ENCODE results near the gene CFAP298. TPM values are rescaled to one million over a fixed set of nuclear protein-coding genes. Genes with fewer than 3 reads are reported as not detected.
"Not testable (repeated sequence)": the region's sequence is repeated elsewhere in the genome, so short reads cannot be mapped to it uniquely, and the experiment has no call there.

The CFAP298 gene
- polyA plus RNA-seq, 1 donor = 46.8 TPM

- Histone ChIP-seq H3K27me3 (ENCODE audit: control insufficient read depth, insufficient read depth, low read length) (no peaks in the 10 kb centered on the region), H3K36me3 (ENCODE audit: control insufficient read depth, insufficient read depth, low read length) (peaks cover 22% of the 10 kb centered on the region), H3K27ac (ENCODE audit: low read length) (peak overlapping the region; percentile 47), H3K4me1 (ENCODE audit: control insufficient read depth, insufficient read depth, low read length) (peaks cover 3% of the 10 kb centered on the region), H3K4me3 (ENCODE audit: low read length) (no peak overlapping the region), H3K9me3 (ENCODE audit: control insufficient read depth, low read depth, low read length) (no peaks in the 10 kb centered on the region)
- peak; percentile 37 to 54 for DNase-seq
- WGBS (ENCODE audit: insufficient coverage, low lambda C conversion rate) = 90% methylated on average over 2 of the region's 10 CpGs
Measured at GRCh38 chr21:32641710-32642698, 29.8 kb upstream of the CFAP298 start.

GRCh38 chr21:32626621-32627196, 14.5 kb upstream of the CFAP298 start:
- no peaks in the 10 kb centered on the region for H3K9me3 ChIP-seq (ENCODE audit: control insufficient read depth, low read depth, low read length)
- 92% methylated on average over 3 of the region's 3 CpGs for WGBS (ENCODE audit: insufficient coverage, low lambda C conversion rate)
- H3K36me3 ChIP-seq (ENCODE audit: control insufficient read depth, insufficient read depth, low read length) = peaks cover 15% of the 10 kb centered on the region
- no peak overlapping the region for H3K27ac ChIP-seq (ENCODE audit: low read length)
- DNase-seq = no peak
- H3K27me3 ChIP-seq (ENCODE audit: control insufficient read depth, insufficient read depth, low read length) = no peaks in the 10 kb centered on the region
- no peaks in the 10 kb centered on the region for H3K4me1 ChIP-seq (ENCODE audit: control insufficient read depth, insufficient read depth, low read length)
- no peak overlapping the region for H3K4me3 ChIP-seq (ENCODE audit: low read length)

- no CpG with 5 or more reads among the region's 6 CpGs for WGBS (ENCODE audit: insufficient coverage, low lambda C conversion rate)
- H3K4me1 ChIP-seq (ENCODE audit: control insufficient read depth, insufficient read depth, low read length); H3K27me3 ChIP-seq (ENCODE audit: control insufficient read depth, insufficient read depth, low read length); H3K9me3 ChIP-seq (ENCODE audit: control insufficient read depth, low read depth, low read length); H3K27ac ChIP-seq (ENCODE audit: low read length); DNase-seq; H3K4me3 ChIP-seq (ENCODE audit: low read length); H3K36me3 ChIP-seq (ENCODE audit: control insufficient read depth, insufficient read depth, low read length): not testable (repeated sequence)
Measured at GRCh38 chr21:32618218-32618617, 6.0 kb upstream of the CFAP298 start.

- DNase-seq = no peak
- Histone ChIP-seq H3K36me3 (ENCODE audit: control insufficient read depth, insufficient read depth, low read length) (peaks cover 10% of the 10 kb centered on the region), H3K9me3 (ENCODE audit: control insufficient read depth, low read depth, low read length) (no peaks in the 10 kb centered on the region), H3K27me3 (ENCODE audit: control insufficient read depth, insufficient read depth, low read length) (no peaks in the 10 kb centered on the region), H3K27ac (ENCODE audit: low read length) (no peak overlapping the region), H3K4me1 (ENCODE audit: control insufficient read depth, insufficient read depth, low read length) (no peaks in the 10 kb centered on the region), H3K4me3 (ENCODE audit: low read length) (peak overlapping the region; percentile 88)
- WGBS (ENCODE audit: insufficient coverage, low lambda C conversion rate) = no CpG with 5 or more reads among the region's 16 CpGs
Measured at GRCh38 chr21:32613436-32614043, 1.4 kb upstream of the CFAP298 start.

- Histone ChIP-seq H3K36me3 (ENCODE audit: control insufficient read depth, insufficient read depth, low read length) (peaks cover 10% of the 10 kb centered on the region), H3K27ac (ENCODE audit: low read length) (peak overlapping the region; percentile 84), H3K4me3 (ENCODE audit: low read length) (peak overlapping the region; percentile 88), H3K27me3 (ENCODE audit: control insufficient read depth, insufficient read depth, low read length) (no peaks in the 10 kb centered on the region), H3K9me3 (ENCODE audit: control insufficient read depth, low read depth, low read length) (no peaks in the 10 kb centered on the region), H3K4me1 (ENCODE audit: control insufficient read depth, insufficient read depth, low read length) (no peaks in the 10 kb centered on the region)
- DNase-seq = no peak
- WGBS (ENCODE audit: insufficient coverage, low lambda C conversion rate) = no CpG with 5 or more reads among the region's 15 CpGs
Measured at GRCh38 chr21:32612999-32613337, 791 bp upstream of the CFAP298 start.

- H3K36me3 ChIP-seq (ENCODE audit: control insufficient read depth, insufficient read depth, low read length) = peaks cover 20% of the 10 kb centered on the region
- H3K4me3 ChIP-seq (ENCODE audit: low read length) = peak overlapping the region; percentile 88
- H3K27ac ChIP-seq (ENCODE audit: low read length) = peak overlapping the region; percentile 84
- DNase-seq = peak; percentile 10 to 41
- WGBS (ENCODE audit: insufficient coverage, low lambda C conversion rate) = no CpG with 5 or more reads among the region's 28 CpGs
- no peaks in the 10 kb centered on the region for H3K4me1 ChIP-seq (ENCODE audit: control insufficient read depth, insufficient read depth, low read length)
- H3K27me3 ChIP-seq (ENCODE audit: control insufficient read depth, insufficient read depth, low read length) = no peaks in the 10 kb centered on the region
- H3K9me3 ChIP-seq (ENCODE audit: control insufficient read depth, low read depth, low read length) = no peaks in the 10 kb centered on the region
Measured at GRCh38 chr21:32611471-32611997, 643 bp downstream of the CFAP298 start.

- not testable (repeated sequence) for H3K27me3 ChIP-seq (ENCODE audit: control insufficient read depth, insufficient read depth, low read length); H3K4me1 ChIP-seq (ENCODE audit: control insufficient read depth, insufficient read depth, low read length); H3K9me3 ChIP-seq (ENCODE audit: control insufficient read depth, low read depth, low read length); DNase-seq; H3K27ac ChIP-seq (ENCODE audit: low read length)
- peak overlapping the region; percentile 88 for H3K4me3 ChIP-seq (ENCODE audit: low read length)
- WGBS (ENCODE audit: insufficient coverage, low lambda C conversion rate) = no CpG with 5 or more reads among the region's 17 CpGs
- H3K36me3 ChIP-seq (ENCODE audit: control insufficient read depth, insufficient read depth, low read length) = peaks cover 26% of the 10 kb centered on the region
Measured at GRCh38 chr21:32610940-32611339, 1.2 kb downstream of the CFAP298 start.

GRCh38 chr21:32608851-32609250, 3.3 kb downstream of the CFAP298 start:
- Histone ChIP-seq H3K4me1 (ENCODE audit: control insufficient read depth, insufficient read depth, low read length) (no peaks in the 10 kb centered on the region), H3K36me3 (ENCODE audit: control insufficient read depth, insufficient read depth, low read length) (peaks cover 46% of the 10 kb centered on the region), H3K9me3 (ENCODE audit: control insufficient read depth, low read depth, low read length) (no peaks in the 10 kb centered on the region), H3K27me3 (ENCODE audit: control insufficient read depth, insufficient read depth, low read length) (no peaks in the 10 kb centered on the region), H3K4me3 (ENCODE audit: low read length) (no peak overlapping the region), H3K27ac (ENCODE audit: low read length) (no peak overlapping the region)
- DNase-seq = no peak
- WGBS (ENCODE audit: insufficient coverage, low lambda C conversion rate) = 100% methylated on average over 1 of the region's 5 CpGs

GRCh38 chr21:32605469-32605868, 6.7 kb downstream of the CFAP298 start:
- no CpG with 5 or more reads among the region's 8 CpGs for WGBS (ENCODE audit: insufficient coverage, low lambda C conversion rate)

GRCh38 chr21:32604464-32604863, 7.7 kb downstream of the CFAP298 start:
- Histone ChIP-seq H3K27me3 (ENCODE audit: control insufficient read depth, insufficient read depth, low read length) (no peaks in the 10 kb centered on the region), H3K27ac (ENCODE audit: low read length) (no peak overlapping the region), H3K9me3 (ENCODE audit: control insufficient read depth, low read depth, low read length) (no peaks in the 10 kb centered on the region), H3K4me1 (ENCODE audit: control insufficient read depth, insufficient read depth, low read length) (no peaks in the 10 kb centered on the region), H3K36me3 (ENCODE audit: control insufficient read depth, insufficient read depth, low read length) (peaks cover 78% of the 10 kb centered on the region), H3K4me3 (ENCODE audit: low read length) (no peak overlapping the region)
- no peak for DNase-seq
- WGBS (ENCODE audit: insufficient coverage, low lambda C conversion rate) = no CpG with 5 or more reads among the region's 8 CpGs

More at GRCh38 chr21:32605469-32605868, 6.7 kb downstream of the CFAP298 start:
- H3K4me1 ChIP-seq (ENCODE audit: control insufficient read depth, insufficient read depth, low read length) = no peaks in the 10 kb centered on the region
- no peaks in the 10 kb centered on the region for H3K9me3 ChIP-seq (ENCODE audit: control insufficient read depth, low read depth, low read length)
- no peak for DNase-seq
- H3K4me3 ChIP-seq (ENCODE audit: low read length) = no peak overlapping the region
- no peaks in the 10 kb centered on the region for H3K27me3 ChIP-seq (ENCODE audit: control insufficient read depth, insufficient read depth, low read length)
- peaks cover 71% of the 10 kb centered on the region for H3K36me3 ChIP-seq (ENCODE audit: control insufficient read depth, insufficient read depth, low read length)
- H3K27ac ChIP-seq (ENCODE audit: low read length) = no peak overlapping the region

Data from large intestine (tissue), 3 donors.